ENCODE data around the gene HCN2. TPM values are rescaled to one million over a fixed set of nuclear protein-coding genes. Genes with fewer than 3 reads are reported as not detected.
"Not testable (repeated sequence)": the region's sequence is repeated elsewhere in the genome, so short reads cannot be mapped to it uniquely, and the experiment has no call there.

The HCN2 gene
- total RNA-seq, 2 experiments from 2014 or later: 0.48 to 0.53 TPM

DNA sequence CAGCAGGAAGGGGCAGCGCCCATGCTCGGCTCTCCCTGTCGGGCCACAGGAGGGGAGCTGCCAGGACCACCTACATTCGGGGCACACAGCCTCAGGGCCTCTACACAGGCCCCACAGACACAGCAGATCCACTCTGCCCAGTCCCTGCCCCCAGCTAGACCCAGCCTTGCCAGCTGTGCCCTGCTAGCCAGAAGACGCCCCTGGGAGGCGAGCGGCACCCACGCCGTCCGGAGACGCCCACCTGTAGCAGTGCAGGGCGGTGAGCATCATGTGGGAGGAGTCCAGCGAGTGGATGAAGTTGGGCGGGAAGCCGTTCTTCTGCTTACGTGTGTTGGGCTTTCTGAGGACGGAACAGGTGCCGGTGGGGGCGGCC is 28.6 kb downstream of the HCN2 start:
- ChIA-PET POLR2A (no interaction called here), CTCF (no interaction called here)
- Mint-ChIP-seq H3K4me1 (peaks cover 3% of the 10 kb centered on the region), H3K27me3 (peaks cover 2% of the 10 kb centered on the region), H3K36me3 (ENCODE audit: low read depth) (peaks cover 28% of the 10 kb centered on the region), H3K9me3 (ENCODE audit: low read depth) (no peaks in the 10 kb centered on the region), H3K4me3 (no peak overlapping the region), H3K27ac (no peak overlapping the region)
- ATAC-seq (no peak), DNase-seq (no peak)
- intact Hi-C loops (cut with DNase I, micrococcal nuclease): no loop called here

DNA sequence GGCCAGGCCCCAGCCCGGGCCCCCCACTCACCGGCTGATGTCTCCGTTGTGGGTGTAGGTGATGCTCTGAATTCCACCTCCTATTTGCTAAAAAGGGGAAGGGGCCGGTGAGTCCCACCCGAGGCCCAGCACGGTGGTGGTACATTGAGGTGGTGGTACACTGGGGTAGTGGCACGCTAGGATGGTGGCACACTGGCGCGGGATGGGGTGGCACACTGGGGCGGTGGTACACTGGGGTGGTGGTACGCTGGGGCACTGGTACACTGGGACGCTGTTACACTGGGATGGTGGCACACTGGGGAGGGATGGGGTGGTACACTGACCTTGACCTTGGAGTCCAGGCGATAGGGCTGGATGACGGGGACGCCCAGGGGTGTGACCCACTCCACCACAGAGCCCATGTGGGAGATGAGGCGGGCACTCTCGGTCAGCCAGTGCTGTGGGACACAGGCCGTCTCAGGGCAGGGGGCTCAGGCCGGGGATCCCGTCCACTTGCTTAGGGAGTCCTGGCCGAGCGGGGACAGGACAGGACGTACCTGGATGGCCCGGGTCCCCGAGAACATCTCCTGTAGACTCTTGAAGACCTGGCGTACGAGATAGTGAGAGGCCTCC is 29.1 kb downstream of the HCN2 start:
- Mint-ChIP-seq H3K27me3 (peaks cover 2% of the 10 kb centered on the region), H3K4me1 (peaks cover 3% of the 10 kb centered on the region), H3K36me3 (ENCODE audit: low read depth) (peaks cover 30% of the 10 kb centered on the region), H3K4me3 (no peak overlapping the region), H3K9me3 (ENCODE audit: low read depth) (no peaks in the 10 kb centered on the region), H3K27ac (no peak overlapping the region)
- POLR2A ChIA-PET: no interaction called here
- CTCF ChIA-PET: no interaction called here
- DNase-seq: no peak
- intact Hi-C loops (cut with DNase I, micrococcal nuclease): no loop called here
- ATAC-seq: no peak

DNA sequence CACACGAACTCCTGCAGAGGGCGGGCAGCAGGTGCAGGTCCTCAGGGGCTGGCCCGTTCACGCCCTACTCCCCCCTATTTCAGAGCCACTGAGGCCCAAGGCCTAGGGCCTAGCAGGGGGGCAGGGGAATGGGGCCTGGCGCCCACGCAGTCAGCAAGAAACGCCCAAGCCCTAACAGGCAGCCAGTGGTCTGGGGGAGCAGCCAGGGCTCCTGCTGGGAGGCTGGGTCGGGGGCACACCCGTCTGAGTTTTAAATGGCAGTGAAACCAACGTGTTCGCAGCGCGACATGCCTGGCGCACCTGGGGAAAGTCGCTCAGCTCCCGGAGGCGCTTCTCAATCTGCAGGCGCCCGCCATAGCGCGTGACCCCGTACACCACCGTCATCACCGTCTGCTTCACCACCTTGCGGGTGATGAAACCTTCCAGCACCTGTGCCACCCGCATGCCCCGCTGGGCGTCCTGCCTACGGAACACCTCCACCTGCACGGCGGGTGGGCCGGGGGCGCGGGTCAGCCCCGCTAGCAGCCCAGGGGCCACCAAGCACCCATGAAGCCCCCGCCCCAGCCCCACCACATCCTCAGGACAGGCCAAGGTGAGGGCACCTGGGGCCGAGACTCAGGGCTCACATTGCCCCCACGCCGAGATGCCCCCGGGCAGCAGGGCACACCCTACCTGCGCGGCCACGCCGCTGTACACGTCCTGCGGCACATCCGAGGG is 29.8 kb downstream of the HCN2 start:
- POLR2A ChIA-PET: no interaction called here
- CTCF ChIA-PET: no interaction called here
- Mint-ChIP-seq H3K4me1 (peaks cover 3% of the 10 kb centered on the region), H3K27me3 (peaks cover 2% of the 10 kb centered on the region), H3K27ac (no peak overlapping the region), H3K4me3 (no peak overlapping the region), H3K9me3 (ENCODE audit: low read depth) (no peaks in the 10 kb centered on the region), H3K36me3 (ENCODE audit: low read depth) (peaks cover 30% of the 10 kb centered on the region)
- intact Hi-C loops (cut with DNase I, micrococcal nuclease): no loop called here
- DNase-seq (no peak), ATAC-seq (no peak)

DNA sequence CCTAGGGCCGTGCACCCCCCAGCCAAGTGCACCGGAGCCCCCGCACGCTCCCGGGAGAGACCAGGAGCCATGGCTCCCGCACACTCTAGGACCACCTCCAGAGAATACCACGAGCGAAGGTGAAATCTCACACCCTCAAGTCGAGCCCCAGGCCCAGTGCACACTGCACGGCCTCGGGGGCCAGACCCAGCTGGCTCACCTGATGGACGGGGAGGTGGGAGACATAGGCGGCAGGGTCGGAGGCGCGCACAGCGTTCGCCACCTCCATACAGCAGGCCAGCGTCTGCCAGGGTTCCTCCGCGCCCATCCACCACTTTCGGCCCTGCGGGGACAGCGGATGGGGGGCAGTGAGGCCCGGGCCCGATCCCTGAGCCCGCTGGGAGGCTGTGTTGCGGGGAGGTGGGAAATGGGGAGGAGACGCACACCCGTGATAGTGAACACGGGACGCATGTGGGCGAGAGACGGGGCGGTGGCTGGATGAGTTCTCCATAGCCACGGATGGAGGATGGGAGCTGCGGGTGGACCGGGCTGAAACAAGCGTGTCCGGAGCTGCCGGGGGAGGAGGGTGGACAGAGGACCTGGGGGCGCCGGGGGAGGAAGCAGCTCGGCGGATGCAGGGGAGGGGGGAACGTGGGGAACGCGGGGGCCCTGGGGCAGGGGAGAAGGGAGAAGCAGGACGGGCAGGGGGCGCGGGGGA is 30.6 kb downstream of the HCN2 start:
- Mint-ChIP-seq H3K4me1 (peaks cover 3% of the 10 kb centered on the region), H3K36me3 (ENCODE audit: low read depth) (peaks cover 26% of the 10 kb centered on the region), H3K4me3 (no peak overlapping the region), H3K9me3 (ENCODE audit: low read depth) (no peaks in the 10 kb centered on the region), H3K27ac (no peak overlapping the region), H3K27me3 (peaks cover 2% of the 10 kb centered on the region)
- ATAC-seq: no peak
- no peak for DNase-seq
- intact Hi-C loops (cut with DNase I, micrococcal nuclease): no loop called here
- ChIA-PET POLR2A (no interaction called here), CTCF (no interaction called here)

DNA sequence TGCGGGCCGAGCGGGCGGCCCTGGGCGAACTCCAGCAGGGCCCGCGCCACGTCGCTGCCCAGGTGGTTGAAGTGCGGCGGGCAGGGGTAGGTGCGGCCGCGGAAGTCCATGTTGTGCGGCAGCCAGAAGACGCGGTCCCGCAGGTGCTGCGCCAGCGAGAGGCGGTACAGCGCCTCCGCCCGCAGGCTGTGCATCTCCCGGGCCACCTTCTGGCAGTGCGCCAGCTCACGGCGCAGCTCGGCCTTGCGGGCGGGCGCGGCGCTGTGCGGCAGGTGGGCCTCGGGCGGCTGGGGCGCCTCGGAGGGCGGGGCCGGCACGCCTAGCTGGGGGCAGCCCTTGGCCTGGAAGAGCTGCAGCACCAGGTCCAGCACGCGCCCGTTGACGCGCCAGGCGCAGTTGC is 31.5 kb downstream of the HCN2 start:
- ATAC-seq; H3K27me3 Mint-ChIP-seq; H3K4me3 Mint-ChIP-seq; intact Hi-C loops (cut with DNase I, micrococcal nuclease); CTCF ChIA-PET; H3K27ac Mint-ChIP-seq; POLR2A ChIA-PET; DNase-seq; H3K4me1 Mint-ChIP-seq; H3K9me3 Mint-ChIP-seq (ENCODE audit: low read depth): not testable (repeated sequence)
- H3K36me3 Mint-ChIP-seq (ENCODE audit: low read depth): peaks cover 26% of the 10 kb centered on the region

DNA sequence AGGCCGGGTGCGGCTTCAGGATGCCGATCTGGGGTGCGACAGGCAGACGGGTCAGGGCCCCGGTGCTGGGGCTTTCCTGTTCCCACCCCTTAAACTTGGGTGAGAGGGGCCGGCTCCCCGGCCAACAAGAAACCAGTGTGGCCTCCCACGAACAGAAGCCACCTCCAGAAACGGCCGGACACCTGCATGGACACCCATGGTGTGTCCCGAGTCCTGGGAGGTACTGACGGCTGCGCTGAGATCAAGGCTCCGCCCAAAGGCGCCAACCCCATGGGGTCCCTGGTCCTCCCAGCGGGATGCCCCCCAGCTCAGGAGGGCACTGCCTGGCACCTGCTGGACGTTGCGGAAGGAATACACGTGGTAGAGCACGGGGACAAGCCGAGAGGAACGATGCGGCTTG is 32.1 kb downstream of the HCN2 start:
- intact Hi-C loops (cut with DNase I, micrococcal nuclease): no loop called here
- H3K4me3 Mint-ChIP-seq: no peak overlapping the region
- no peak for DNase-seq
- no peaks in the 10 kb centered on the region for H3K9me3 Mint-ChIP-seq (ENCODE audit: low read depth)
- ATAC-seq: no peak
- ChIA-PET POLR2A (no interaction called here), CTCF (no interaction called here)
- no peaks in the 10 kb centered on the region for H3K27me3 Mint-ChIP-seq
- H3K36me3 Mint-ChIP-seq (ENCODE audit: low read depth): peaks cover 28% of the 10 kb centered on the region
- H3K4me1 Mint-ChIP-seq: no peaks in the 10 kb centered on the region
- no peak overlapping the region for H3K27ac Mint-ChIP-seq

DNA sequence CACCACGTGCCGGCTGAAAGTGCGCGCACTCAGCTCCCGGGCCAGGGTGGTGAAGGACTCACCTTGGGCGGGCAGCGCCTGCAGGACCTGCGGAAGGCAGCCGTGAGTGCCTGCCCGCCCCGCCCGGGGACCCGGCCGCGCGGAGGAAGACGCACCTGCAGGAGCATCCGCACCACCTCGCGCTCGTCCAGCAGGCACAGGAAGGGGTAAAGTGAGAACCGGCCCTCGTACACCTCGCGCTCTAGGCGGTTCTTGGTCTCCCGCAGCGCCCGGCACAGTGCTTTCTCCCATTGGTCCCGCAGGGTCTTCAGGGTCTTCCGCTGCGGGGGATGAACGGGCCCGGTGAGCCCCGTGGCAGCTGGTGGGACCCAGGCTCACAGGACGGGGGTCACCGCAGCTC is 33.0 kb downstream of the HCN2 start:
- DNase-seq (no peak), ATAC-seq (no peak)
- H3K27ac Mint-ChIP-seq: no peak overlapping the region
- no peaks in the 10 kb centered on the region for H3K27me3 Mint-ChIP-seq
- no peaks in the 10 kb centered on the region for H3K9me3 Mint-ChIP-seq (ENCODE audit: low read depth)
- no peak overlapping the region for H3K4me3 Mint-ChIP-seq
- ChIA-PET CTCF (no interaction called here), POLR2A (no interaction called here)
- H3K36me3 Mint-ChIP-seq (ENCODE audit: low read depth): peaks cover 33% of the 10 kb centered on the region
- H3K4me1 Mint-ChIP-seq: no peaks in the 10 kb centered on the region
- intact Hi-C loops (cut with DNase I, micrococcal nuclease): no loop called here

DNA sequence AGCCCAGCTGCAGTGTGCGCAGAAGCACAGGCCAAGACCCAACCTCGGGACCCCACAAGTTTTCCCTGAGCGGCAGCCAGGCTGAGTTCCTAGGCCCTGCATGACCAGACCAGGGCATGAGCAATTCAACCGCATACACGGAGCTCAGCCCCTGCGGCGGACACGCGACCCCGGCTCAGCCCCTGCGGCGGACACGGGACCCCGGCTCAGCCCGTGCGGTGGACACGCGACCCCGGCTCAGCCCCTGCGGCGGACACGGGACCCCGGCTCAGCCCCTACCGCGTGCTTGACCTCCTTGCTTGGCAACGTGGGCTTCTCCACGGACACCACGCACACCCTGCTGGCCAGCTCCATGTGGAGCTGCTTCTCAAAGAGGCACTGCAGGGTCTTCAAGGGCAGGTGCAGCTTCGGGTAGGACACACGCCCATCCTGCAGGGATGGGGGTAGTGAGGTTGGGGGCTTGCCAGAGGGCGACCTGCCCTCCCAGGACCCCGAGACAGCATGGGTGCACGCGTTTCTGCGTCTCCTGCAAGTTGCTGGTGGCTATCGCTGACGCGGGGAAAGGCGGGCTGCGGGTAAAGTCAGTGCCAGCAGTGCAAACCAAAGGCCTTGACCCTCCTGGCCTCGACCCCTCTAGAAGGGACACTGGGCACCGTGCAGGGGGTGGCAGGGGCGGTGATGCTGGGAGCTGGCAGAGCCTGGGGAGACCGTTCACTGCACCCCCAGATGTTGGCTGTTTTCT is 33.7 kb downstream of the HCN2 start:
- Mint-ChIP-seq H3K4me1 (no peaks in the 10 kb centered on the region), H3K4me3 (no peak overlapping the region), H3K27me3 (no peaks in the 10 kb centered on the region), H3K9me3 (ENCODE audit: low read depth) (no peaks in the 10 kb centered on the region), H3K36me3 (ENCODE audit: low read depth) (peaks cover 35% of the 10 kb centered on the region), H3K27ac (no peak overlapping the region)
- no peak for ATAC-seq
- intact Hi-C loops (cut with DNase I, micrococcal nuclease): no loop called here
- DNase-seq: no peak
- ChIA-PET POLR2A (no interaction called here), CTCF (interaction anchor here (0.6 kb wide), 1 partner anchor 27 kb away, joined by 3 read pairs; no protein-coding TSS in a partner anchor)

DNA sequence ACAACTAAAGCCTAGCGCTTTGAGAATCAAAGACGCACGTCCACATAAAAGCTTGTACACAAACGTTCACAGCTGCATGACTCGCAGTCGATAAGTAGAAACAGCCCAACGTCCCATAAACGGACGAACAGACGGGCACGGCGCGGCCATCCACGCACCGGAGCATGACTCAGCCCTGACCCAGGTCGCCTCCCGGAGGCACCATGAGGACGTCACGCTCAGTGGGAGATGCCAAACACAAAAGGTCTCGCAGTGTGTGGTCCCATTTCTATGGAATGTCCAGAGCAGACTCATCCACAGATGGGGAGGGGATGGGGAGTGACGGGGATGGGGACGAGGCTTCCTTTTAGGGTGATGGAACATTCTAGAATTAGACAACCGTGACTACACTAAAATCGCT is 34.3 kb downstream of the HCN2 start:
- intact Hi-C loops (cut with DNase I, micrococcal nuclease): no loop called here
- no peak for DNase-seq
- CTCF ChIA-PET: interaction anchor here (0.6 kb wide), 1 partner anchor 27 kb away, joined by 3 read pairs; no protein-coding TSS in a partner anchor
- no peaks in the 10 kb centered on the region for H3K27me3 Mint-ChIP-seq
- H3K4me3 Mint-ChIP-seq: no peak overlapping the region
- ATAC-seq: no peak
- H3K36me3 Mint-ChIP-seq (ENCODE audit: low read depth): peaks cover 36% of the 10 kb centered on the region
- POLR2A ChIA-PET: no interaction called here
- H3K4me1 Mint-ChIP-seq: peaks cover 2% of the 10 kb centered on the region
- no peak overlapping the region for H3K27ac Mint-ChIP-seq
- H3K9me3 Mint-ChIP-seq (ENCODE audit: low read depth): no peaks in the 10 kb centered on the region

DNA sequence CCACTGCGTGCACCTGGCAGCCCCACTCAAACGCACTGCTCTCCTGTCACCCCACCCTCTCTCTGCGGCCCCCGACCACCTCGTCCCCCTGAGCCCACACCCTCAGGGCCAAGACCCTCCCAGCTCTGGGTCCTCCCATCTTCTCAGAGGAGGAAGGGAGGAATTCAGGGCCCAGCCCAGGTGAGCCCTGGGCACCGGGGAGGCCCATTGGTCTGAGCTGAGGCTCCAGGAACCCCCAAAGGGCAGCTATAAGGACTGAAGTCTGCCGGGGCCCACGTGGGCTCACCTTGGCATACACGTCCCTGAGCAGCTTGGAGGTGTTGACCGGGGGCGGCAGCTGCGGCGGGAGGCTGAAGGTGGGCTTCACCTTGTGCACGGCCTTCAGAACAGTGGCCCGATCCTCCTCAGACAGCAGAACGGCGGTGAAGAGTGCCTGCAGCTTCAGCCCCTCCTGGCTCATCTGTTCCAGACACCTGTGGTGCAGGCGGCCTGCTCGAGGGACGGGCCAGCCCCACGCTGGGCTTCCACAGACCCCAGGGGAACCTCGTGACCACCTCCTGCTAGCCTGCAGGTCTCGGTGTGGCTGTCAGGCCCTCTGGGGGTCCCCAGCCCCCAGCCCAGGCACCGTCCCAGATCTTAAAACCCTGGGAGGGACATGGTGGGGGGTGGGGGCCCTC is 34.9 kb downstream of the HCN2 start:
- no peaks in the 10 kb centered on the region for H3K9me3 Mint-ChIP-seq (ENCODE audit: low read depth)
- no peak overlapping the region for H3K4me3 Mint-ChIP-seq
- intact Hi-C loops (cut with DNase I, micrococcal nuclease): loop anchor here in 1 of 2 experiments (5.0 kb wide), 1 partner anchor 37 kb away; the partner anchor contains the start of gene HCN2
- ChIA-PET CTCF (no interaction called here), POLR2A (no interaction called here)
- peaks cover 39% of the 10 kb centered on the region for H3K36me3 Mint-ChIP-seq (ENCODE audit: low read depth)
- ATAC-seq (no peak), DNase-seq (no peak)
- H3K4me1 Mint-ChIP-seq: peaks cover 4% of the 10 kb centered on the region
- H3K27me3 Mint-ChIP-seq: no peaks in the 10 kb centered on the region
- H3K27ac Mint-ChIP-seq: no peak overlapping the region

DNA sequence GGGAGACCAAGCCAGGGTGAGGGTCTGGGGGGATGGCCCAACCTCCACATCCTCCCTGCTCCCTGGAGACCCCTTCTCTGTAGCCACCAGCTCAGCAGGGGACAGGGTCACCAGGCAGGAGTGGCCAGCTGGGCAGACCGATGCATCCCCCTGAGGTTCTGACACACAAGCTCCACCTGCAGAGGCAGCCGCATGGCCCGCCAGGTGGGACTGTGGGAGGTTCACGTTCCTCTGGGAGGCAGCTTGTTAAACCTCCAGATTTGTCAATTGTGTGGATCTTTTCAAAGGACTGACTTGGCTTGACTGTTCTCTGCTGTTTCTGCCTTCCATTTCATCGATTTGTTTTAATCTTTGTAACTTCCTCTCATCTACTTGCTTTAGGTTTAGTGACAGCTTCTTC is 35.6 kb downstream of the HCN2 start:
- Mint-ChIP-seq H3K27ac (no peak overlapping the region), H3K4me3 (no peak overlapping the region), H3K27me3 (no peaks in the 10 kb centered on the region), H3K4me1 (peaks cover 8% of the 10 kb centered on the region), H3K9me3 (ENCODE audit: low read depth) (no peaks in the 10 kb centered on the region), H3K36me3 (ENCODE audit: low read depth) (peaks cover 40% of the 10 kb centered on the region)
- ChIA-PET POLR2A (no interaction called here), CTCF (no interaction called here)
- intact Hi-C loops (cut with DNase I, micrococcal nuclease): loop anchor here in 1 of 2 experiments (5.0 kb wide), 1 partner anchor 38 kb away; the partner anchor contains the start of gene HCN2
- ATAC-seq: no peak
- DNase-seq: no peak

All from activated CD4-positive, alpha-beta T cell treated with anti-CD3 and anti-CD28 coated beads for 36 hours (primary cell).